IPS-18c (cell line): ENCODE data around the gene SLC9A9.
"Not testable (repeated sequence)": the region's sequence is repeated elsewhere in the genome, so short reads cannot be mapped to it uniquely, and the experiment has no call there.

Experiments used
- H3K4me3 ChIP-seq: 2 replicates; pipeline ENCODE4 v1.7.0; 2013; ENCODE audit warnings: low read depth, mild to moderate bottlenecking, low read length, moderate library complexity; ENCODE audit not compliant: insufficient read depth
- H3K9me3 ChIP-seq: one replicate; pipeline ENCODE4 v1.6.1; 2013; ENCODE audit warnings: mild to moderate bottlenecking, low read length, moderate library complexity; ENCODE audit not compliant: control insufficient read depth, insufficient read depth

The SLC9A9 gene

DNA sequence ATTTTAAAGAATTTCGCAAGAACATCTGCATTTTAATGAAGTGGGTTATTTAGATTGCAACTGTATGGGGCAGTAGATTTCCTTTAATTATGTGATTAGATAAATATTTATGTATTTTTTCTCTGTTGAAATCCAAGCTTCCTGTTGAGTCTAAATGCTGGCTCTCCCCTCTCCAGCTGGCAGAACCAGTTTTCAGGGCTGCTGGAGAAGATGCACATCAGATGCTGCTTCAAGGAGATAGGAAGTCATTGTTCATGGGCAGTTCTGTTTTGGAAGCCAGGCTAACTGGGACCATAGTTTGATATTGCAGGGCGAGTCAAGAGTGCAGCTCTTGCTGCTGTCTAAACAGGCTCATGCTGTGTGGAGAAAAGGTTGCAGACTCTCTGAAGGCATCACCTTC lies 97.4 kb downstream of the SLC9A9 start:
- H3K4me3 ChIP-seq: no peak overlapping the region

GRCh38 chr3:143749926-143750325 lies 98.3 kb downstream of the SLC9A9 start:
- no peaks in the 10 kb centered on the region for H3K9me3 ChIP-seq
- no peak overlapping the region for H3K4me3 ChIP-seq

More for the DNA sequence above, 97.4 kb downstream of the SLC9A9 start:
- no peaks in the 10 kb centered on the region for H3K9me3 ChIP-seq

DNA sequence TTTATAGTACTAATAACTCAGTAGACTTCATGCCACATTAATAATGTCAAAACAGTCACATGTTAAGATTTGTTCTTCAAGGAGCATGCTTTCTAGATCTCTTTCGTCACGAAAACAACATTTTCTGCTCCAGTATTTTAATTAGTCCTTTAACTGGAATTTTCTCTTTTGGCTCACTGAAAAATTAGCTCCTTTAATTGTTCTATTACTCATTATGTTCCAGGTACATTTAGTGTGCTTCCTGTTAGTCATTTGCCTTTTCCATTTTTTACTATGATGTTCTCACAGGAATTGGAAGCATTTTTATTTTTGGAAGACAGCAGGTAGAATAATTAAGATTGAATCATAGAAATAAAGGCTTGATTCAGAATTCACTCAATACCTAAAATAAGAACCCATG lies 111.2 kb downstream of the SLC9A9 start:
- Histone ChIP-seq H3K4me3 (no peak overlapping the region), H3K9me3 (no peaks in the 10 kb centered on the region)

- H3K4me3 ChIP-seq: no peak overlapping the region
Measured at GRCh38 chr3:143736205-143736997, 111.9 kb downstream of the SLC9A9 start.

GRCh38 chr3:143731776-143732175 lies 116.5 kb downstream of the SLC9A9 start:
- H3K9me3 ChIP-seq: no peaks in the 10 kb centered on the region
- no peak overlapping the region for H3K4me3 ChIP-seq

More at GRCh38 chr3:143736205-143736997, 111.9 kb downstream of the SLC9A9 start:
- no peaks in the 10 kb centered on the region for H3K9me3 ChIP-seq

DNA sequence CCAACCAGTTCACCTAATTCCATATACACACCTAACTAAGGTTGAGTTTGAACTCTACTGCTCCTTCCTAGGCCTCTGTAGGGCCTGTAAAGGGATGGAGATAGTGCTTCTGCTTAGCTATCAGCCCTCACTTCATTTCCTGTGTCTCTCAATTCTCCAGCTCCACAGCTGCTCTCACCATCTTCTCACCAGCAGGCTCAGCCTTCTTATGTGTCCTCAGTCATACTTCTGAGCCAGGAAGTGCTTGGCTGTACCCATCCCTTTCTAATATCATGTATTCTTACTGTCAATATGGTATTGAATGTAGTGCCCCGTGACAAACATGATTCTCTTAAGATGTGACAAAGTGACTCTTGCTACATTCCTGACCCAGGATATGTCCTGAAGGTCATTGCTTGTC lies 116.9 kb downstream of the SLC9A9 start:
- Histone ChIP-seq H3K9me3 (no peaks in the 10 kb centered on the region), H3K4me3 (no peak overlapping the region)

DNA sequence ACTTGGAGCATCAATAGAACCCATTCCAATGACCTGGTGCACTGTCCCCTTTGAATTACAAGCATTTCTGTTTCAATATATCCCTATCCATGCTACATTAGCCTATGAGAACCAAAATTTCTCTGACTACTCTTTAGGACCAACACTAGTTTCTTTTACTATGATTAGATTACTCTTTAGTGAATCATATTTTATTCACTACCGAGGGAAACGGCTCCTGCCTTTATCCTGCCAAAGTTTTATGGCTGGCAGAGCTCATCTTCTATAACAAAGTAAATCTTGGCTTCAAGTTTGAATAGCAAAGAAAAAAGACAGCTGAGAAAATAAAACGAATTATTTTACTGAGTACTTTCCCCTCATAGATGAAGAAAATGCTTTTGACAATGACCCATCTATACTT lies 120.9 kb downstream of the SLC9A9 start:
- H3K4me3 ChIP-seq: no peak overlapping the region

DNA sequence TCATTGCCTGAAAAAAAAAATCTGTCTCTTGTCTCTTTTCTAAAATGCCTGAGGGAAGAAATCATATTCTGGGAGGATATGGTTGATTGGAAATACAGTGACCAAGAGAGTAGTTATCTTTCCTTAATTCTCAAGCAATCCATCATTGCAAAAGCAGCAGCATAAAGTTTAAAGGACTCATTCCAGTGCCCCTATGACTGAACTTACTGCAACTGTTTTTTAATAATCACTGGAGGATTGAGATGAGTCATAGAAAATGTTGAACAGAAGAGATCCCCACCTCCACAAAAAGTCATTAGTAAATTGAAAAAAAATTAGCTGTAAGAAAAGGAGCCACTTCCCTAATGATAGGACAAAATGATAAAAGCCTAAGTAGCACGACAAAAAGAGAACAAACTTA lies 121.5 kb downstream of the SLC9A9 start:
- Histone ChIP-seq H3K4me3 (no peak overlapping the region), H3K9me3 (no peaks in the 10 kb centered on the region)

More for the DNA sequence above, 120.9 kb downstream of the SLC9A9 start:
- H3K9me3 ChIP-seq: no peaks in the 10 kb centered on the region

DNA sequence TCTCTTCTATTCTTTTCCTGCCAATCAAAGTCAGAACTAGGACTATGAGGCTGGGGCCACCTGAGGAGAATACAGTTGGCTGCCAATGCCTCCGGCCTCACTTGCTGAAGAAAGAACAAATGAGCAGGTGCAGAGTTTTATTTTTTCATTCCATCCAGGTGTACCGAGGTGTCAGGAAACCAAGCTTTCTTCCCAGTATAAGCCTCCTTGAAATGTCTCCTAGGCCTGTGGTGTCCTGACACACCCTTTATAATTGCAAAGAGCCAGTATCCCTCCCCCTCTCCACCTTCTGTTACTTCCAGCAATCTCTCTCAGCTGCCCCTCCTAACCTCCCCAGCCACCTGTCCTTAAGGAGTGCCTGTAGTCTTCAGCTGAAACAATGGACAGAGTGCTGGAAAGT lies 127.9 kb downstream of the SLC9A9 start:
- Histone ChIP-seq H3K9me3 (no peaks in the 10 kb centered on the region), H3K4me3 (no peak overlapping the region)

GRCh38 chr3:143718463-143718862 lies 129.8 kb downstream of the SLC9A9 start:
- H3K9me3 ChIP-seq: no peaks in the 10 kb centered on the region
- H3K4me3 ChIP-seq: no peak overlapping the region

DNA sequence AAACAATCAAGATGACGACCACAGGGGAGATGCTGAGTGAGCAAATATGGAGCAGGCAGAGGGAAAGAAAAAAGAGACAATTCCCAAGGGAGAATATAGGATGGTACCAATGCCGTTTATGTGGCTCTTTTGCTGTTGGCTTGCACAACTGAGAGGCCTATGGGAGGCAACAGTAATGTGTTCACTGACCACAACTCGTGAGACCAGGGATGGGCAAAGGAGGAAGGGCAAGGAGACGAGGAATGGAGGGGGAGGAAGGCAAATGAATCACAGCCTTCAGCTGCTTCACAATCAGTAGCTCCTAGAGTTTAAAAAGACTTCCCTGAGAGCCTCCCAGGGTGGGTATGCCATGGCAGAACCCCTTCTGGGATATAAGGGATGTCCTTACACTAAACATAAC lies 131.5 kb downstream of the SLC9A9 start:
- Histone ChIP-seq H3K9me3 (no peaks in the 10 kb centered on the region), H3K4me3 (no peak overlapping the region)

DNA sequence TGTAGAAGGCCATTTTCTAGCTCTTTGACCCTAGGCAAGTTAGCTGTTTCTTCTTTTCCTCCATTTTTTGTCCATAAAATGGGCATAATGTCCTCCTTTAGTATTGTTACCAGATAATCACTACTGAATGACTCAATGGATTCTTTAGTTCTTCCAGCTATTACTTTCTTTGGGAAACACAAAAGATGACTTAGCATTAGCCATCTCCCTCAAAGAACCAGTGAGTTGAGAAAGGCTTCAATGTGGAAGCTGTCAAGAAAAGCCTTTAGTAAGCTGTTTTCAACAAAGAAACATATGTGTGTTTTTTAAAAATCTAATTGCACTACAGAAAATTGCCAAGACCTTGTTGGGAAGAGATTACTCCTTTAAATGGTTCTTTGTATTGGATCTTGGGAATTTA lies 135.7 kb downstream of the SLC9A9 start:
- H3K4me3 ChIP-seq: no peak overlapping the region

GRCh38 chr3:143707848-143708247 lies 140.4 kb downstream of the SLC9A9 start:
- H3K9me3 ChIP-seq: peaks cover 2% of the 10 kb centered on the region
- H3K4me3 ChIP-seq: no peak overlapping the region

More for the DNA sequence above, 135.7 kb downstream of the SLC9A9 start:
- no peaks in the 10 kb centered on the region for H3K9me3 ChIP-seq

DNA sequence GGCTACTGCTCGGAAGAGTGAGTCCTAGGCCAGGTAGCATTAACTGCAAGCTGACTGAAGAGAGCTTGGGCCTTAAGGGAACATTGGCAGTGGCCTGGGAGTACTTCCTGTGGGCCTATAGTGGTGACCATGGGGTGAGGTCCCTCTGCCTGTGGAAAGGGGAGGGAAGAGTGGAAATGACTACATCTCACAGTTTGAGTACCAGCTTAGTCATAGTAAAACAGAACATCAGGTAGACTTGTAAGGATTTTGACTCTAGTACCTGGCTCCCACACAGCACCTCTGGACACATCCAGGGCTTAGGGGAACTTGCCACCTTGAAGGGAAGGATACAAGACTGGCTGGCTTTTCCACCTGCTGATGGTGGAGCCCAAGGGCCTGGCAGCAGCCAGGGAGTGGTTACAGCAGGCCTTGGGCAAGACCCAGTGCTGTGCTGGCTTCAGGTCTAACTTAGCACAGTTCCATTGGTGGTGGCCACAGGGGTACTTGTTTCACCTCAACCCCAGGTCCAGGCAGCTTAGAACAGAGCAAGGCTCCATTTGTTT lies 147.8 kb downstream of the SLC9A9 start:
- peaks cover 2% of the 10 kb centered on the region for H3K9me3 ChIP-seq
- H3K4me3 ChIP-seq: no peak overlapping the region

GRCh38 chr3:143699424-143699823 lies 148.8 kb downstream of the SLC9A9 start:
- Histone ChIP-seq H3K9me3 (peaks cover 2% of the 10 kb centered on the region), H3K4me3 (no peak overlapping the region)

DNA sequence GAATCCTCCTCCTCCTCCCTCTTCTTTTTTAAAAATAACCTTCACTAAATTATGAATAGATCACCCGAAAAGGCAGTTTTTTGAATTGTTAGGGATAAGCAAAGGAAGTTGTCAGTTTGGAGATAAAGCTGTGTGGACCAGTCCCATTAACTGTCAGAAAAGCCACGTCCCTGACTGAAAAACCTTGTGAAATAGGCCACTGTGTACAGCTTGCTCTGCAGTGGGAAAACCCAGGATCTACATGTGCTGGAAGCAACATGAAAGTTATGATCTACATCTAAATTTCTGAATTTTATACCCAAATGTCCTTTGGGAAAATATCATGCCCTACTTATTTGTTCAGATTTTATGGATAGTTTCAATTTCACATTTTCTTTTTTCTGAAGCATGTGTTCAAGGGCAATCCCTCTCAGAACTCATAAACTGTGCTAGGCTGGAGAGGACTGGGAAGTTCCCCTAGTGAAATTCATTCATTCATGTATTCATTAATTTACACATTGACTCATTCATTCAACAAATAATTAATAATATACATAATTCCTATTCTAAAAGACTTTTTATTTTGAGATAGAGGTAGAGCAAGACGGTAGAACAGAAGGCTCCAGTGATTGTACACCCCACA lies 149.5 kb downstream of the SLC9A9 start:
- no peaks in the 10 kb centered on the region for H3K9me3 ChIP-seq

GRCh38 chr3:143697975-143698374 lies 150.3 kb downstream of the SLC9A9 start:
- no peaks in the 10 kb centered on the region for H3K9me3 ChIP-seq
- no peak overlapping the region for H3K4me3 ChIP-seq

More for the DNA sequence above, 149.5 kb downstream of the SLC9A9 start:
- H3K4me3 ChIP-seq: no peak overlapping the region

DNA sequence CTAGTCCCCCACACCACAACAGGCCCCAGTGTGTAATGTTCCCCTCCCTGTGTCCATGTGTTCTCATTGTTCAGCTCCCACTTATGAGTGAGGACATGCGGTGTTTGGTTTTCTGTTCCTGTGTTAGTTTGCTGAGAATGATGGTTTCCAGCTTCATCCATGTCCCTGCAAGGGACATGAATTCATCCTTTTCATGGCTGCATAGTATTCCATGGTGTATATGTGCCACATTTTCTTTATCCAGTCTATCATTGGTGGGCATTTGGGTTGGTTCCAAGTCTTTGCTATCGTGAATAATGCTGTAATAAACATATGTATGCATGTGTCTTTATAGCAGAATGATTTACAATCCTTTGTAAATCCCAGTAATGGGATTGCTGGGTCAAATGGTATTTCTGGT lies 152.9 kb downstream of the SLC9A9 start:
- not testable (repeated sequence) for H3K4me3 ChIP-seq, H3K9me3 ChIP-seq
